ENCODE data around the gene NHLH1. TPM values are rescaled to one million over a fixed set of nuclear protein-coding genes. Genes with fewer than 3 reads are reported as not detected.

The NHLH1 gene
- total RNA-seq, 2 experiments from 2014 or later: 0.10 to 0.25 TPM

Other genes starting within 250 kb of the NHLH1 start
- not detected for gene ATP1A4, start 215.5 kb upstream of the NHLH1 start, total RNA-seq
- not detected for gene CASQ1, start 176.5 kb upstream of the NHLH1 start, total RNA-seq
- gene PEA15, start 161.7 kb upstream of the NHLH1 start, total RNA-seq: 10 to 100 TPM; 29.3 to 32.5 TPM
- 100 to 1,000 TPM; 112 to 117 TPM for gene DCAF8, start 104.5 kb upstream of the NHLH1 start, total RNA-seq
- gene PEX19, start 81.9 kb upstream of the NHLH1 start, total RNA-seq: 10 to 100 TPM; 48.8 to 49.8 TPM
- gene COPA, start 23.8 kb upstream of the NHLH1 start, total RNA-seq: 100 to 1,000 TPM; 122 TPM
- gene NCSTN, start 23.7 kb upstream of the NHLH1 start, total RNA-seq: 10 to 100 TPM; 72.3 to 75.5 TPM
- under 1 TPM in 1 of 2 experiments, not detected in 1; 0.04 TPM for gene VANGL2, start 33.5 kb downstream of the NHLH1 start, total RNA-seq
- gene SLAMF6, start 156.2 kb downstream of the NHLH1 start, total RNA-seq: 10 to 100 TPM; 25.1 to 33.7 TPM
- gene CD84, start 212.4 kb downstream of the NHLH1 start, total RNA-seq: 10 to 100 TPM; 14.7 to 16.2 TPM